SK-N-SH treated with all-trans-retinoic acid at 6 μM for 48 hours (cell line): ENCODE results near the gene PICK1.

Experiments used
- ATAC-seq: fragments of 200-7000 bp; cut with Tn5 transposase; 3 replicates; pipeline ENCODE4 v1.9.1; 2020; ENCODE audit warnings: mild to moderate bottlenecking, moderate library complexity
- ARNTL ChIP-seq: fragments of 450-650 bp; formaldehyde crosslinking; IDR thresholded peaks from 2 replicates; pipeline ENCODE4 v1.5.0; 2020; ENCODE audit warnings: low read depth, mild to moderate bottlenecking, moderate library complexity, borderline replicate concordance
- BACH2 ChIP-seq: fragments of 250-450 bp; sonication (Bioruptor Pico); IDR thresholded peaks from 2 replicates; pipeline ENCODE4 v1.9.0; 2021; ENCODE audit warnings: mild to moderate bottlenecking, borderline replicate concordance
- CREB5 ChIP-seq: fragments of 250-450 bp; sonication (Bioruptor Pico); IDR thresholded peaks from 2 replicates; pipeline ENCODE4 v1.5.1; 2020; ENCODE audit warnings: low read depth, mild to moderate bottlenecking, moderate library complexity
- CSDC2 ChIP-seq: fragments of 250-450 bp; sonication (Bioruptor Pico); IDR thresholded peaks from 2 replicates; pipeline ENCODE4 v1.5.0; 2020; ENCODE audit warnings: mild to moderate bottlenecking, moderate library complexity
- CSRNP3 ChIP-seq: fragments of 250-450 bp; sonication (Bioruptor Pico); IDR thresholded peaks from 2 replicates; pipeline ENCODE4 v1.5.1; 2021; ENCODE audit warnings: mild to moderate bottlenecking, moderate library complexity
- ESRRG ChIP-seq: fragments of 250-450 bp; sonication (Bioruptor Pico); IDR thresholded peaks from 2 replicates; pipeline ENCODE4 v1.6.1; 2021; ENCODE audit warnings: mild to moderate bottlenecking
- GLIS3 ChIP-seq: fragments of 250-450 bp; sonication (Bioruptor Pico); IDR thresholded peaks from 2 replicates; pipeline ENCODE4 v1.5.0; 2020; ENCODE audit warnings: mild to moderate bottlenecking, moderate library complexity
- ISL1 ChIP-seq: fragments of 250-450 bp; sonication (Bioruptor Pico); IDR thresholded peaks from 2 replicates; pipeline ENCODE4 v2.1.2; 2022; ENCODE audit warnings: mild to moderate bottlenecking, moderate library complexity
- PATZ1 ChIP-seq: fragments of 250-450 bp; sonication (Bioruptor Pico); IDR thresholded peaks from 2 replicates; pipeline ENCODE4 v1.8.0; 2020; ENCODE audit warnings: mild to moderate bottlenecking, moderate library complexity, borderline replicate concordance
- POU6F1 ChIP-seq: fragments of 250-450 bp; sonication (Bioruptor Pico); IDR thresholded peaks from 2 replicates; pipeline ENCODE4 v1.8.0; 2021; ENCODE audit warnings: low read depth, mild to moderate bottlenecking, moderate library complexity, borderline replicate concordance
- PPARA ChIP-seq: fragments of 250-450 bp; sonication (Bioruptor Pico); IDR thresholded peaks from 2 replicates; pipeline ENCODE4 v1.5.0; 2020; ENCODE audit warnings: mild to moderate bottlenecking, borderline replicate concordance
- RARB ChIP-seq: fragments of 250-450 bp; sonication (Bioruptor Pico); IDR thresholded peaks from 2 replicates; pipeline ENCODE4 v1.8.0; 2021; ENCODE audit warnings: mild to moderate bottlenecking, moderate library complexity
- SNAI2 ChIP-seq: fragments of 250-450 bp; sonication (Bioruptor Pico); IDR thresholded peaks from 2 replicates; pipeline ENCODE4 v1.5.0; 2020; ENCODE audit warnings: mild to moderate bottlenecking, moderate library complexity
- TCF4 ChIP-seq: fragments of 250-450 bp; sonication (Bioruptor Pico); IDR thresholded peaks from 2 replicates; pipeline ENCODE4 v1.8.0; 2021; ENCODE audit warnings: mild to moderate bottlenecking, moderate library complexity, borderline replicate concordance
- TOX ChIP-seq: fragments of 250-450 bp; sonication (Bioruptor Pico); IDR thresholded peaks from 2 replicates; pipeline ENCODE4 v1.8.0; 2021; ENCODE audit warnings: mild to moderate bottlenecking, moderate library complexity, borderline replicate concordance
- TSHZ2 ChIP-seq: fragments of 250-450 bp; sonication (Bioruptor Pico); IDR thresholded peaks from 2 replicates; pipeline ENCODE4 v1.5.0; 2020; ENCODE audit warnings: mild to moderate bottlenecking, moderate library complexity
- ZFP30 ChIP-seq: fragments of 450-650 bp; formaldehyde crosslinking; IDR thresholded peaks from 2 replicates; pipeline ENCODE4 v1.5.0; 2022; ENCODE audit warnings: mild to moderate bottlenecking, moderate library complexity
- ZNF565 ChIP-seq: fragments of 450-650 bp; formaldehyde crosslinking; conservative IDR thresholded peaks from 2 replicates; pipeline ENCODE4 v1.5.0; 2020; ENCODE audit warnings: low read depth, mild to moderate bottlenecking, moderate library complexity
- ZNF70 ChIP-seq: fragments of 450-650 bp; formaldehyde crosslinking; IDR thresholded peaks from 2 replicates; pipeline ENCODE4 v1.5.0; 2020; ENCODE audit warnings: mild to moderate bottlenecking, moderate library complexity
- ZNF8 ChIP-seq: fragments of 450-650 bp; formaldehyde crosslinking; IDR thresholded peaks from 2 replicates; pipeline ENCODE4 v1.5.0; 2020; ENCODE audit warnings: mild to moderate bottlenecking, moderate library complexity

Gene PICK1

GRCh38 chr22:38014083-38014482 lies 43.1 kb upstream of the PICK1 start:
- TF ChIP-seq CSDC2 (CRISPR knock-in tag) (no peak), ISL1 (CRISPR knock-in tag) (no peak), GLIS3 (CRISPR knock-in tag) (no peak), PATZ1 (CRISPR knock-in tag) (no peak), TCF4 (CRISPR knock-in tag) (no peak), ESRRG (CRISPR knock-in tag) (no peak)
- ATAC-seq = no peak

- TF ChIP-seq GLIS3 (CRISPR knock-in tag) (no peak), TSHZ2 (CRISPR knock-in tag) (no peak), TOX (CRISPR knock-in tag) (no peak), SNAI2 (CRISPR knock-in tag) (no peak), BACH2 (CRISPR knock-in tag) (no peak)
- ATAC-seq = no peak
These were observed 40.7 kb upstream of the PICK1 start for GRCh38 chr22:38016182-38017151.

- ATAC-seq = peak; percentile 35; the same call in 1 of the 3 replicates
- TF ChIP-seq ZNF565 (CRISPR knock-in tag) (no peak), ISL1 (CRISPR knock-in tag) (no peak), ZNF70 (no peak), TSHZ2 (CRISPR knock-in tag) (no peak), PATZ1 (CRISPR knock-in tag) (no peak), PPARA (no peak), ZFP30 (CRISPR knock-in tag) (no peak), SNAI2 (CRISPR knock-in tag) (no peak), RARB (CRISPR knock-in tag) (no peak), POU6F1 (no peak), TCF4 (CRISPR knock-in tag) (no peak), CREB5 (CRISPR knock-in tag) (no peak), ZNF8 (CRISPR knock-in tag) (no peak), ARNTL (CRISPR knock-in tag) (no peak), CSRNP3 (no peak), TOX (CRISPR knock-in tag) (no peak), BACH2 (CRISPR knock-in tag) (no peak), ESRRG (CRISPR knock-in tag) (no peak)
These were observed 39.8 kb upstream of the PICK1 start for GRCh38 chr22:38017272-38017920.
